IMR-90 (cell line): Measurements from ENCODE around the gene SSPN. TPM values are rescaled to one million over a fixed set of nuclear protein-coding genes. Genes with fewer than 3 reads are reported as not detected.

ENCODE experiments used
- ATAC-seq: fragments of 200-7000 bp; cut with Tn5 transposase; 2 replicates; pipeline ENCODE4 v1.9.1; 2020; ENCODE audit warnings: low read depth, mild to moderate bottlenecking, moderate library complexity
- BruUV-seq: library from RNA; stranded (reverse); fragments of 400-500 nt; replicated peaks from 2 replicates; lab custom pipeline; 2021; lab: Mats Ljungman, UMichigan
- CTCF ChIA-PET: fragments of 300-600 bp; formaldehyde crosslinking; extraction: SDS; loops from one replicate; lab custom pipeline; 2021; ENCODE audit warnings: antibody characterized with exemption; lab: Yijun Ruan, JAX
- POLR2A ChIA-PET: fragments of 300-600 bp; sonication (Branson Sonifier 250); formaldehyde crosslinking; loops from one replicate; lab custom pipeline; 2022; ENCODE audit warnings: antibody characterized with exemption; ENCODE audit not compliant: unreplicated experiment; lab: Charles Lee
- DNase-seq: peaks from one replicate; pipeline ENCODE4 v3.0.0; 2013
- H2AFZ ChIP-seq: replicated peaks from 2 replicates; pipeline ENCODE3; 2013; ENCODE audit warnings: low read length, mild to moderate bottlenecking; ENCODE audit not compliant: poor library complexity
- H2AK5ac ChIP-seq: 2 replicates; pipeline ENCODE4 v1.6.1; 2013; ENCODE audit warnings: low read depth, low read length, inconsistent platforms
- H2AK9ac ChIP-seq: replicated peaks from 2 replicates; pipeline ENCODE3; 2013; ENCODE audit warnings: mild to moderate bottlenecking, low read depth, low read length, moderate library complexity; ENCODE audit not compliant: poor library complexity
- H2BK120ac ChIP-seq: 2 replicates; pipeline ENCODE4 v1.6.1; 2013; ENCODE audit warnings: low read depth, low read length, inconsistent platforms
- H2BK15ac ChIP-seq: 3 replicates; pipeline ENCODE4 v1.6.1; 2013; ENCODE audit warnings: low read depth, low read length, inconsistent platforms
- H2BK20ac ChIP-seq: 2 replicates; pipeline ENCODE4 v1.6.1; 2013; ENCODE audit warnings: low read depth, mild to moderate bottlenecking, inconsistent platforms, low read length, moderate library complexity
- H2BK5ac ChIP-seq: 2 replicates; pipeline ENCODE4 v1.6.1; 2013; ENCODE audit warnings: mild to moderate bottlenecking, low read depth, low read length, inconsistent platforms; ENCODE audit not compliant: poor library complexity, severe bottlenecking
- H3K14ac ChIP-seq: replicated peaks from 2 replicates; pipeline ENCODE4 v1.6.1; 2013; ENCODE audit warnings: low read depth, low read length, inconsistent platforms
- H3K18ac ChIP-seq: 2 replicates; pipeline ENCODE4 v1.6.1; 2013; ENCODE audit warnings: low read depth, low read length, control low read depth
- H3K23ac ChIP-seq: 2 replicates; pipeline ENCODE4 v1.6.1; 2013; ENCODE audit warnings: low read depth, low read length, inconsistent platforms
- H3K27ac ChIP-seq: 2 replicates; pipeline ENCODE4 v1.5.1; 2013; ENCODE audit warnings: mild to moderate bottlenecking, control low read depth, low read length; ENCODE audit not compliant: insufficient read depth
- H3K27me3 ChIP-seq: 2 replicates; pipeline ENCODE4 v1.6.1; 2013; ENCODE audit warnings: low read length; ENCODE audit not compliant: control insufficient read depth, insufficient read depth
- H3K36me3 ChIP-seq: 2 replicates; pipeline ENCODE4 v1.6.1; 2013; ENCODE audit warnings: low read length, mixed read lengths; ENCODE audit not compliant: control insufficient read depth, insufficient read depth
- H3K4ac ChIP-seq: 2 replicates; pipeline ENCODE4 v1.6.1; 2013; ENCODE audit warnings: low read depth, low read length, inconsistent platforms
- H3K4me1 ChIP-seq: 2 replicates; pipeline ENCODE4 v1.6.1; 2013; ENCODE audit warnings: low read length, mixed read lengths; ENCODE audit not compliant: control insufficient read depth, insufficient read depth
- H3K4me2 ChIP-seq: 2 replicates; pipeline ENCODE4 v1.6.1; 2013; ENCODE audit warnings: low read depth, mild to moderate bottlenecking, control low read depth, low read length, moderate library complexity
- H3K4me3 ChIP-seq: 2 replicates; pipeline ENCODE4 v1.5.1; 2013; ENCODE audit warnings: low read depth, mild to moderate bottlenecking, control low read depth, low read length, moderate library complexity; ENCODE audit not compliant: insufficient read depth
- H3K56ac ChIP-seq: 2 replicates; pipeline ENCODE4 v1.6.1; 2013; ENCODE audit warnings: low read length, inconsistent platforms; ENCODE audit not compliant: insufficient read depth; ENCODE audit errors: extremely low read depth
- H3K79me1 ChIP-seq, 2 experiments: 2 replicates each; pipeline ENCODE4 v1.6.1; 2013; ENCODE audit warnings: low read length in 2 of 2, inconsistent platforms in 1 of 2, low read depth in 1 of 2
- H3K9ac ChIP-seq: 2 replicates; pipeline ENCODE4 v1.6.1; 2013; ENCODE audit warnings: low read depth, low read length, control low read depth
- H3K9me1 ChIP-seq: 2 replicates; pipeline ENCODE4 v1.6.1; 2013; ENCODE audit warnings: low read length, inconsistent platforms; ENCODE audit not compliant: insufficient read depth
- H3K9me3 ChIP-seq: 2 replicates; pipeline ENCODE4 v1.6.1; 2013; ENCODE audit warnings: low read length; ENCODE audit not compliant: control insufficient read depth, insufficient read depth
- H4K20me1 ChIP-seq: 2 replicates; pipeline ENCODE4 v1.6.1; 2013; ENCODE audit warnings: low read length, inconsistent platforms; ENCODE audit not compliant: insufficient read depth
- H4K5ac ChIP-seq: 2 replicates; pipeline ENCODE4 v1.6.1; 2013; ENCODE audit warnings: mild to moderate bottlenecking, low read depth, low read length, control low read depth
- H4K8ac ChIP-seq, 2 experiments: 2 replicates each; pipeline ENCODE4 v1.6.1; 2013; ENCODE audit warnings: low read depth in 2 of 2, low read length in 2 of 2, control low read depth in 1 of 2, inconsistent platforms in 1 of 2
- H4K91ac ChIP-seq: 2 replicates; pipeline ENCODE4 v1.6.1; 2013; ENCODE audit warnings: low read depth, low read length, inconsistent platforms; ENCODE audit not compliant: insufficient read depth
- BHLHE40 ChIP-seq: fragments of 150-350 bp; IDR thresholded peaks from 2 replicates; pipeline ENCODE4 v1.6.1; 2016; ENCODE audit warnings: mild to moderate bottlenecking, low read depth, low read length
- CEBPB ChIP-seq: IDR thresholded peaks from 2 replicates; pipeline ENCODE4 v1.6.1; 2012; ENCODE audit warnings: low read depth, low read length, improper control_type of control experiment
- CHD1 ChIP-seq: IDR thresholded peaks from 2 replicates; pipeline ENCODE4 v1.6.1; 2012; ENCODE audit warnings: low read depth, low read length, improper control_type of control experiment
- FOS ChIP-seq: fragments of 150-350 bp; IDR thresholded peaks from 2 replicates; pipeline ENCODE4 v1.6.1; 2016; ENCODE audit warnings: low read depth, low read length
- MAFK ChIP-seq: IDR thresholded peaks from 2 replicates; pipeline ENCODE4 v1.6.1; 2012; ENCODE audit warnings: low read depth, low read length, improper control_type of control experiment
- MAZ ChIP-seq: IDR thresholded peaks from 2 replicates; pipeline ENCODE4 v1.6.1; 2012; ENCODE audit warnings: low read depth, mild to moderate bottlenecking, low read length, improper control_type of control experiment, moderate library complexity, borderline replicate concordance
- MXI1 ChIP-seq: IDR thresholded peaks from 2 replicates; pipeline ENCODE4 v1.6.1; 2012; ENCODE audit warnings: low read depth, mild to moderate bottlenecking, low read length, moderate library complexity, borderline replicate concordance
- NFE2L2 ChIP-seq: fragments of 150-350 bp; IDR thresholded peaks from 2 replicates; pipeline ENCODE4 v1.6.1; 2016; ENCODE audit warnings: low read depth, mild to moderate bottlenecking, low read length
- POLR2A ChIP-seq: IDR thresholded peaks from 2 replicates; pipeline ENCODE4 v1.6.1; 2012; ENCODE audit warnings: mild to moderate bottlenecking, low read depth, low read length
- RAD21 ChIP-seq: IDR thresholded peaks from 2 replicates; pipeline ENCODE4 v1.6.1; 2012; ENCODE audit warnings: low read length, improper control_type of control experiment
- RCOR1 ChIP-seq: IDR thresholded peaks from 2 replicates; pipeline ENCODE4 v1.6.1; 2012; ENCODE audit warnings: mild to moderate bottlenecking, low read length, improper control_type of control experiment; ENCODE audit not compliant: insufficient replicate concordance
- RFX5 ChIP-seq: IDR thresholded peaks from 2 replicates; pipeline ENCODE4 v1.8.0; 2012; ENCODE audit warnings: low read depth, mild to moderate bottlenecking, low read length, moderate library complexity
- SMC3 ChIP-seq: fragments of 150-350 bp; IDR thresholded peaks from 2 replicates; pipeline ENCODE4 v1.6.1; 2016; ENCODE audit warnings: low read depth, mild to moderate bottlenecking, antibody characterized with exemption, low read length, moderate library complexity
- WGBS, 2 experiments: methylation state at CpG; one replicate each; pipeline versions ENCODE4 v1.1.5 to v1.1.7; 2013; ENCODE audit warnings: missing lambda C conversion rate in 2 of 2; ENCODE audit not compliant: insufficient read length in 1 of 2; ENCODE audit errors: extremely low coverage in 2 of 2; 5-methylcytosine and 5-hydroxymethylcytosine counted together
- dilution Hi-C: fragments of 300-500 bp; cut with HindIII; formaldehyde crosslinking; loops from one replicate; pipeline ENCODE4 v1.14.3; 2018; ENCODE audit warnings: low sequenced_read_pairs; ENCODE audit not compliant: unreplicated experiment
- in situ Hi-C: fragments of 300-500 bp; cut with MboI; formaldehyde crosslinking; loops from 3 replicates; pipeline ENCODE4 v1.14.3; 2019; ENCODE audit warnings: low sequenced_read_pairs, inconsistent platforms, mixed read lengths
- intact Hi-C: fragments of 100-400 bp; cut with micrococcal nuclease; formaldehyde crosslinking; loops from 2 replicates; pipeline ENCODE4 v1.10.0; 2022
- polyA plus RNA-seq, 3 experiments: library from polyadenylated mRNA; depleted of rRNA; stranded (reverse); fragments of >200 nt; gene quantifications; 2 replicates each; pipeline ENCODE4 v1.2.3, GENCODE V29; 2012; ENCODE audit warnings: low replicate concordance in 1 of 3
- total RNA-seq: library from RNA; depleted of rRNA; stranded (reverse); fragments of >200 nt; gene quantifications from 2 replicates; pipeline ENCODE4 v1.2.3, GENCODE V29; 2012
- TF ChIP-seq, protein P1 (sequence below): fragments of 150-350 bp; IDR thresholded peaks from 2 replicates; pipeline ENCODE4 v1.6.1; 2016; ENCODE audit warnings: low read depth, mild to moderate bottlenecking, low read length, moderate library complexity, borderline replicate concordance
- TF ChIP-seq, protein P2 (sequence below): fragments of 150-350 bp; IDR thresholded peaks from 2 replicates; pipeline ENCODE4 v1.6.1; 2017; ENCODE audit warnings: mild to moderate bottlenecking, antibody characterized with exemption, low read length, low read depth
- TF ChIP-seq, protein P3 (sequence below): conservative IDR thresholded peaks from 2 replicates; pipeline ENCODE4 v1.5.1; 2012; ENCODE audit warnings: mild to moderate bottlenecking, low read depth, low read length, improper control_type of control experiment

SSPN gene
- total and polyA plus RNA-seq, 2 of the 4 experiments (the other 2 are of a cell fraction) = 3.5 to 5.6 TPM

DNA sequence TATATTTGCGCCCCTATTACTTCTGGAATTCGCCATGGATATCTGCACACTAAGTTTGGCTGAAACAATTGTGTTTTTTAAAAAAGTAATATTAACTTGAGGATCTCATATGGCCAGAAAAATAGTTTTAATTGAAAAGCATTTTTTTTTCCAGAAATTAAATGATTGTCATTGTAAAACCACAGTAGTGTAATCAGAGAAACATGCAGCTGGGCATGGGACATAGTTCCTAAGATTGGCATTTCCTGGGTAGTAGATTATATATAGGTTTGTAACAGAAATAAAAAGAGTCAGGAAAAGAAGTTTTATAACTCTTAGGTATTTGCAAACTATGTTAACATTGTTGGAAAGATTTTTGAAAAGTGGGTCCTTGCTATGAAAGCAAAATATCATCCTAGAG is 17.6 kb downstream of the SSPN start:
- Histone ChIP-seq H2BK5ac (no peak overlapping the region), H3K56ac (no peak overlapping the region), H2BK15ac (no peak overlapping the region), H3K9ac (no peak overlapping the region), H4K91ac (no peak overlapping the region), H3K36me3 (no peaks in the 10 kb centered on the region), H2BK20ac (no peak overlapping the region), H3K27ac (no peak overlapping the region), H3K9me3 (no peaks in the 10 kb centered on the region), H2AK9ac (no peak overlapping the region), H3K14ac (no peak overlapping the region), H3K9me1 (no peaks in the 10 kb centered on the region), H3K23ac (no peak overlapping the region), H3K27me3 (no peaks in the 10 kb centered on the region), H2AFZ (no peak overlapping the region), H3K4ac (no peak overlapping the region), H4K20me1 (no peaks in the 10 kb centered on the region), H3K4me2 (no peak overlapping the region), H3K79me1 (no peaks in the 10 kb centered on the region), H4K5ac (no peak overlapping the region), H3K4me1 (no peaks in the 10 kb centered on the region), H3K4me3 (no peak overlapping the region), H2BK120ac (no peak overlapping the region), H2AK5ac (no peak overlapping the region), H4K8ac (no peak overlapping the region), H3K18ac (no peak overlapping the region)
- TF ChIP-seq FOS (no peak), BHLHE40 (no peak), RAD21 (no peak), MAFK (no peak), RCOR1 (no peak), NFE2L2 (no peak), RFX5 (no peak), MAZ (no peak), MXI1 (no peak), CEBPB (no peak), POLR2A (no peak), CHD1 (no peak), SMC3 (no peak)
- TF ChIP-seq, protein P1, sequence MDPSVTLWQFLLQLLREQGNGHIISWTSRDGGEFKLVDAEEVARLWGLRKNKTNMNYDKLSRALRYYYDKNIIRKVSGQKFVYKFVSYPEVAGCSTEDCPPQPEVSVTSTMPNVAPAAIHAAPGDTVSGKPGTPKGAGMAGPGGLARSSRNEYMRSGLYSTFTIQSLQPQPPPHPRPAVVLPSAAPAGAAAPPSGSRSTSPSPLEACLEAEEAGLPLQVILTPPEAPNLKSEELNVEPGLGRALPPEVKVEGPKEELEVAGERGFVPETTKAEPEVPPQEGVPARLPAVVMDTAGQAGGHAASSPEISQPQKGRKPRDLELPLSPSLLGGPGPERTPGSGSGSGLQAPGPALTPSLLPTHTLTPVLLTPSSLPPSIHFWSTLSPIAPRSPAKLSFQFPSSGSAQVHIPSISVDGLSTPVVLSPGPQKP = no peak
- TF ChIP-seq, protein P2, sequence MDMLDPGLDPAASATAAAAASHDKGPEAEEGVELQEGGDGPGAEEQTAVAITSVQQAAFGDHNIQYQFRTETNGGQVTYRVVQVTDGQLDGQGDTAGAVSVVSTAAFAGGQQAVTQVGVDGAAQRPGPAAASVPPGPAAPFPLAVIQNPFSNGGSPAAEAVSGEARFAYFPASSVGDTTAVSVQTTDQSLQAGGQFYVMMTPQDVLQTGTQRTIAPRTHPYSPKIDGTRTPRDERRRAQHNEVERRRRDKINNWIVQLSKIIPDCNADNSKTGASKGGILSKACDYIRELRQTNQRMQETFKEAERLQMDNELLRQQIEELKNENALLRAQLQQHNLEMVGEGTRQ = no peak
- TF ChIP-seq, protein P3, sequence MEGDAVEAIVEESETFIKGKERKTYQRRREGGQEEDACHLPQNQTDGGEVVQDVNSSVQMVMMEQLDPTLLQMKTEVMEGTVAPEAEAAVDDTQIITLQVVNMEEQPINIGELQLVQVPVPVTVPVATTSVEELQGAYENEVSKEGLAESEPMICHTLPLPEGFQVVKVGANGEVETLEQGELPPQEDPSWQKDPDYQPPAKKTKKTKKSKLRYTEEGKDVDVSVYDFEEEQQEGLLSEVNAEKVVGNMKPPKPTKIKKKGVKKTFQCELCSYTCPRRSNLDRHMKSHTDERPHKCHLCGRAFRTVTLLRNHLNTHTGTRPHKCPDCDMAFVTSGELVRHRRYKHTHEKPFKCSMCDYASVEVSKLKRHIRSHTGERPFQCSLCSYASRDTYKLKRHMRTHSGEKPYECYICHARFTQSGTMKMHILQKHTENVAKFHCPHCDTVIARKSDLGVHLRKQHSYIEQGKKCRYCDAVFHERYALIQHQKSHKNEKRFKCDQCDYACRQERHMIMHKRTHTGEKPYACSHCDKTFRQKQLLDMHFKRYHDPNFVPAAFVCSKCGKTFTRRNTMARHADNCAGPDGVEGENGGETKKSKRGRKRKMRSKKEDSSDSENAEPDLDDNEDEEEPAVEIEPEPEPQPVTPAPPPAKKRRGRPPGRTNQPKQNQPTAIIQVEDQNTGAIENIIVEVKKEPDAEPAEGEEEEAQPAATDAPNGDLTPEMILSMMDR = no peak
- in situ Hi-C loops = no loop called here
- no TSS peak for BruUV-seq
- CTCF ChIA-PET = interaction anchor here (0.6 to 1.1 kb wide), 3 partner anchors 13 to 66 kb away, joined by 3 read pairs; no protein-coding TSS in a partner anchor
- intact Hi-C loops = no loop called here
- no CpG with 5 or more reads among the region's 2 CpGs for WGBS, 2 experiments
- DNase-seq (no peak), ATAC-seq (no peak)
- POLR2A ChIA-PET = interaction anchor here (1.0 kb wide), 1 partner anchor 13 kb away, joined by 3 read pairs; no protein-coding TSS in a partner anchor
- dilution Hi-C loops = no loop called here
